NCI-H524 (cell line): ENCODE data around the gene ADRA1B.

Experiments used
- DNase-seq, 2 experiments: peaks; one replicate each; lab custom pipeline; 2025; lab: John Stamatoyannopoulos, UW

The ADRA1B gene

GRCh38 chr5:160018945-160019625 lies 102.8 kb downstream of the ADRA1B start:
- DNase-seq = no peak

DNA sequence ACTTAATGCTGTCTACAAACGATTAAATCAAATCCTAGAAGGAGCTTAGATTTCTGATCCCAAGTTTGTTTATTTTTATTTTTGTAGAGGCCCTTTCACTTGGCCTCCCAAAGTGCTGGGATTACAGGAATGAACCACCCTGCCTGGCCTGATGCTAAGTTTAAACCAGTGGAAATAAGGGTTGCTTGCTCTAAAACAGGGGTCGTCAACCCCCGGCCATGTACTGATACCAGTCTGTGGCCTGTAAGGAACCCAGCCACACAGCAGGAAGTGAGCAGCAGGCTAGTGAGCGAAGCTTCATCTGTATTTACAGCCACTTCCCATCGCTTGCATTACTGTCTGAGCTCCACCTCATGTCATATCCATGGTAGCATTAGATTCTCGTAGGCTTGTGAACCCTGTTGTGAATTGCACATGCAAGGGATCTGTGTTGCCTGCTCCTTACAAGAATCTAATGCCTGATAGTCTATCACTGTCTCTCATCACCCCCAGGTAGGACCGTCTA lies 104.0 kb downstream of the ADRA1B start:
- no peak for DNase-seq

DNA sequence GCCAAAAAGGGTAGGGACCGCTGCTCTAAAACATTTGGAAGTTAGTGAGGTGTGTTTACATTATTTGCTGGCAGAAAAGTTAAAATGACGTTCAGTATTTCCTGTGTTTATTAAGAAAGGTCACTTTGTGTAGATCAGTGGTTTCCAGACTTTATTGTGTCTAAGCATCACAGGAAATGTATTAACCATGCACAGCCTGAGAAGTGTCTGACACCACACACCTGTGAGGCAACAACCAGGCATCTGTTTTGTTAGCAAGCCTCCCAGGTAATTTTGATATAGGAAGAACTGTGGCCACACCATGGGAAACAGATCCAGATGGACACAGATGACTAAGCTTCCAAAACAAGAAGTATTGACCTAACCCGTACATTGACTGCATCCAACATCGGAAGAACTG lies 104.7 kb downstream of the ADRA1B start:
- DNase-seq = no peak

- DNase-seq = peak; percentile 20 to 67
Measured at GRCh38 chr5:160021831-160022446, 105.7 kb downstream of the ADRA1B start.
